NCI-H1694 (cell line): ENCODE measurements around the gene RAMP1.
"Not testable (repeated sequence)": the region's sequence is repeated elsewhere in the genome, so short reads cannot be mapped to it uniquely, and the experiment has no call there.

ENCODE experiments used
- DNase-seq: peaks from one replicate; lab custom pipeline; 2025; lab: John Stamatoyannopoulos, UW

RAMP1 gene

DNA sequence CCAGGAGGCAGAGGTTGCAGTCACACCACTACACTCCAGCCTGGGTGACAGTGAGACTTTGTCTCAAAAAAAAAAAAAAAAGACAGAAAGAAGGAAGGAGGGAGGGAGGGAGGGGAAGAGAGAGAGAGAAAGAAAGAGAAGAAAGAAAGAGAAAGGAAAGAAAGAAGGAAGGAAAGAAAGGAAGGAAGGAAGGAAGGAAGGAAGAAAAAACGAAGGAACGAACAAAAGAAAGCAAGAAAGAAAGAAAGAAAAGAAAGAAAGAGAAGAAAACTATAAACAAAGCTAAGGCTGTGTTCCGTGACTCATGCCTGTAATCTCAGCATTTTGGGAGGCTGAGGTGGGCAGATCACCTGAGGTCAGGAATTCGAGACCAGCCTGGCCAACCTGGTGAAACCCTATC, 91.9 kb downstream of the RAMP1 start:
- not testable (repeated sequence) for DNase-seq

DNA sequence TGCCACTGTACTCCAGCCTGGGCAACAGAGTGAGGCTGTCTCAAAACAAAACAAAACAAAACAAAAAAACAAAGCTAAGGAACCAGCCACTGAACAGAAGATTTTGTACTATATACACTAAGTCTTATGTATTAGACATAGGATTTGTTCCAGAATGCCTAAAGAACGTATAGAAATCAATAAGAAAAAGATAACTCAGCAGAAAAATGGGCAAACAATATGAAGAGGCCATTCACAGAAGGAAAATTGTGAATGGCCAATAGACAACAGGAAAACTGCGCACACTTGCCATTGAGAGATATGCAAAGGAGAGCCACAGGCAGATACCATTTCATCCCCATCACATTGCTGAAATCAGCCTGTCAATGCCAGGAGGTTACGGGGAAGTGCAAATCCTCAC, 92.5 kb downstream of the RAMP1 start:
- no peak for DNase-seq

DNA sequence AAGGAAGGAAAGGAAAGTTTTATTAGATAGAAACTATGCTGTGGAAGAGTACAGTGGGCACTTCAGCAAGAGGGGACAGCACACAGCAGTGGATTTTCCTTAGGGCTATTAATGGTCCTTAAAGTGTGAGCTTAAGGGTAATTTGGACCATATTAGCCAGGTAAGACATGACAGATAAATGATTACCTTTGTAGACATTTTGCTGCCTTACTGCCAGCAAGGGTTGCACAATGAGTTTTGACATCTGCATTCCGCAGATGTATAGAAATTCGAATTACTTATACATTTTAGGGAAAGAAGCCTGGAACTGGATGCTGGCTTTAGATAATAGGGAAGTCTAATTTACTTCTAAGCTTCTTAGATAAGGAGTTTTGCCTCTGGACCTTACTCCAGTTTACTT, 93.4 kb downstream of the RAMP1 start:
- no peak for DNase-seq

DNA sequence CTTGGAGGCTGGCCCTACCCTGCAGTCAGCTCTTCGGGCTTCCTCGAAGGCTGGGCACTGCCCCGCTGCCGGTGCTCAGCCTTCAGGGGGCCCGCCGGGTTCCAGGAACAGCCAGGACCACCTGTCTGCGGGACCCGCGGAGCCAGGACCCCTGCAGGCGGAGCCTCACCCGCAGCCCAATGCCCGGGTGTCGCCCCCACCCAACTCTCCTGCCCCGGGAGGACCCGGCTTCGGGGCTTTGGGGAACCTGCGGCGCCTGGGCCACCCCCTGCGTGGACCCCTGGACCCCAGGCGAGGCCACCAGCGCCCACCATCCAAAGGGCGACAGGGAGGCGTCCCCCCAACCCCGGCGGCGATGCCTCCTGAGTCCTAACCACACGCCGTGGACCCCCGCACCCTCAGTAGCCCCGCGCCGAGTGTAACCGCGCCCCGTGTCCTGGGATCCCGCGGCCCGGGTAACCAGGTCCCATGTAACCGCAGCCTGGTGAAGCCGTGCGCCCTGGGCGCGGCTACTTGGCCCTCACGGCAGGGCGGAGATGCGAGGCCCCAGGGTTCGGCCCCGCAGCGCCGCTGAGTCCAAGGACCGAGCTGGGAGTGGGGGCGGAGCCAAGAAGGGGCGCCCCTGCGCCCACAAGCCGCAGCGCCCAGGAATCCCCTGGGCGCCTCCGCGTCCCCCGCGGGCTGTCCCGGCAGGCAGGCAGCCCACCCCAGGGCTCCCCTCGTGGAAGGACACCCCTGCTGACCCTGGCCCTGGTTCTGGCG, 96.4 kb downstream of the RAMP1 start:
- DNase-seq: no peak

GRCh38 chr2:237956402-237956736, 96.9 kb downstream of the RAMP1 start:
- no peak for DNase-seq

DNA sequence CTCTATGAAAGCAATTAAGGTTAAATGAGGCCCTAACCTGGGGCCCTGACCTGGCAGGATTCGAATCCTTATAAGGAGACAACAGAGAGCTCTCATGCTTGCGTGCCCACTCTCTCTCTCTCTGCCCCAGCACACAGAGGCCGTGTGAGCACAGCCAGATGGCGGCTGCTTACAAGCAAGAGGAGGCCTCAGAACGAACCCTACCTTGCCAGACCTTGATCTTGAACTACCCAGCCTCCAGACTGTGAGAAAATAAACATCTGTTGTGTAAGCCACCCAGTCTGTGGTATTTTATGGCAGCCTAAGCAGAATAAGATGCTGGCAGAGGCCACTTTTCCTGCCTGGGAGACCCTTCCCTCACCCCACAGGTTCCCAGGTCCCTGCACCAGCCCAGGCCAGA, 102.2 kb downstream of the RAMP1 start:
- DNase-seq: no peak
